GM12878 (cell line): Measurements from ENCODE around the gene JMJD4. TPM values are rescaled to one million over a fixed set of nuclear protein-coding genes. Genes with fewer than 3 reads are reported as not detected.

Source experiments
- ATAC-seq: fragments of 200-7000 bp; cut with Tn5 transposase; 3 replicates; pipeline ENCODE4 v1.9.1; 2020; ENCODE audit warnings: mild to moderate bottlenecking, moderate library complexity
- BruUV-seq: library from RNA; stranded (reverse); fragments of 400-500 nt; replicated peaks from 2 replicates; lab custom pipeline; 2021; lab: Mats Ljungman, UMichigan
- CTCF ChIA-PET: fragments of 300-600 bp; sonication (Branson Sonifier 250); formaldehyde crosslinking; extraction: SDS; loops from one replicate; lab custom pipeline; 2021; ENCODE audit warnings: inconsistent platforms; lab: Yijun Ruan, JAX
- POLR2A ChIA-PET: fragments of 350-600 bp; formaldehyde crosslinking; extraction: SDS; loops from one replicate; lab custom pipeline; 2021; ENCODE audit warnings: inconsistent platforms; lab: Charles Lee
- RAD21 ChIA-PET: fragments of 300-600 bp; sonication (Branson Sonifier 250); formaldehyde crosslinking; loops from one replicate; lab custom pipeline; 2023; ENCODE audit warnings: antibody characterized with exemption; ENCODE audit not compliant: unreplicated experiment; lab: Charles Lee
- SMC1A ChIA-PET: fragments of 300-600 bp; sonication (Branson Sonifier 250); formaldehyde crosslinking; loops from one replicate; lab custom pipeline; 2023; ENCODE audit not compliant: unreplicated experiment, uncharacterized antibody; lab: Charles Lee
- DNase-seq: peaks from one replicate; pipeline ENCODE4 v3.0.0-alpha.2; 2011; ENCODE audit warnings: low read depth, low spot score
- FAIRE-seq: peaks from 3 replicates; lab custom pipeline; 2011; peaks lifted over from hg19 to GRCh38; lab: Jason Lieb, UNC
- H2AFZ ChIP-seq: 2 replicates; pipeline ENCODE4 v1.6.0; 2011; ENCODE audit warnings: low read depth, low read length, control low read depth; ENCODE audit not compliant: control insufficient read depth
- H3K27ac ChIP-seq: 2 replicates; pipeline ENCODE4 v1.5.1; 2011; ENCODE audit warnings: control low read depth; ENCODE audit not compliant: control insufficient read depth, insufficient read depth
- H3K27me3 ChIP-seq, 2 experiments: replicated peaks in 1 of 2; 2 replicates each; pipeline versions ENCODE4 v1.6.0 to v1.6.1; 2011; ENCODE audit warnings: low read length in 1 of 2; ENCODE audit not compliant: control insufficient read depth in 2 of 2, insufficient read depth in 2 of 2
- H3K36me3 ChIP-seq, 2 experiments: 2 replicates each; pipeline ENCODE4 v1.5.1; 2011; ENCODE audit warnings: low read length in 1 of 2; ENCODE audit not compliant: control insufficient read depth in 2 of 2, insufficient read depth in 2 of 2
- H3K4me1 ChIP-seq: 2 replicates; pipeline ENCODE4 v1.6.1; 2011; ENCODE audit warnings: mild to moderate bottlenecking, low read length, moderate library complexity, mixed read lengths; ENCODE audit not compliant: control insufficient read depth, insufficient read depth
- H3K4me2 ChIP-seq: 2 replicates; pipeline ENCODE4 v1.6.0; 2011; ENCODE audit warnings: control low read depth; ENCODE audit not compliant: control insufficient read depth, insufficient read depth
- H3K4me3 ChIP-seq: fragments of 200-600 bp; sonication (generic); 2 replicates; pipeline ENCODE4 v1.5.1; 2016
- H3K79me2 ChIP-seq: 2 replicates; pipeline ENCODE4 v1.6.0; 2011; ENCODE audit warnings: low read length; ENCODE audit not compliant: control insufficient read depth, insufficient read depth
- H3K9ac ChIP-seq: 2 replicates; pipeline ENCODE4 v1.8.0; 2011; ENCODE audit warnings: low read length, control low read depth, mixed read lengths; ENCODE audit not compliant: control insufficient read depth, insufficient read depth
- H3K9me3 ChIP-seq: replicated peaks from 3 replicates; pipeline ENCODE4 v1.5.1; 2011; ENCODE audit warnings: mild to moderate bottlenecking, low read length; ENCODE audit not compliant: control insufficient read depth, insufficient read depth
- H4K20me1 ChIP-seq: 2 replicates; pipeline ENCODE4 v1.6.0; 2011; ENCODE audit not compliant: control insufficient read depth, insufficient read depth
- BRCA1 ChIP-seq: IDR thresholded peaks from 2 replicates; pipeline ENCODE4 v1.6.1; 2011; ENCODE audit warnings: low read depth, low read length, improper control_type of control experiment
- GABPA ChIP-seq: IDR thresholded peaks from 2 replicates; pipeline ENCODE4 v1.6.1; 2014; ENCODE audit warnings: antibody characterized with exemption, low read depth, mild to moderate bottlenecking, inconsistent platforms
- IRF5 ChIP-seq: fragments of 450-650 bp; IDR thresholded peaks from 2 replicates; pipeline ENCODE4 v1.6.1; 2017; ENCODE audit warnings: borderline replicate concordance
- MAX ChIP-seq: IDR thresholded peaks from 2 replicates; pipeline ENCODE4 v1.6.1; 2012; ENCODE audit warnings: low read depth, low read length, improper control_type of control experiment
- PAX5 ChIP-seq: IDR thresholded peaks from 2 replicates; pipeline ENCODE4 v1.6.1; 2011; ENCODE audit warnings: low read depth, low read length, borderline replicate concordance
- RUNX3 ChIP-seq: IDR thresholded peaks from 2 replicates; pipeline ENCODE4 v1.6.1; 2012; ENCODE audit warnings: low read length, inconsistent platforms
- SMC3 ChIP-seq: IDR thresholded peaks from 2 replicates; pipeline ENCODE4 v1.6.1; 2011; ENCODE audit warnings: low read length, improper control_type of control experiment, borderline replicate concordance
- SUZ12 ChIP-seq: fragments of 200-600 bp; sonication (generic); IDR thresholded peaks from one replicate; pipeline ENCODE4 v1.6.1; 2018; ENCODE audit warnings: antibody characterized with exemption, mild to moderate bottlenecking; ENCODE audit not compliant: unreplicated experiment
- YBX1 ChIP-seq: fragments of 450-650 bp; IDR thresholded peaks from 2 replicates; pipeline ENCODE4 v1.6.1; 2016; ENCODE audit warnings: antibody characterized with exemption
- WGBS: methylation state at CpG from one replicate; pipeline ENCODE4 v1.1.6; 2016; ENCODE audit warnings: low lambda C conversion rate; ENCODE audit not compliant: insufficient replicate concordance, insufficient coverage; ENCODE audit errors: missing lambda C conversion rate; 5-methylcytosine and 5-hydroxymethylcytosine counted together
- in situ Hi-C: fragments of 300-500 bp; cut with MboI; formaldehyde crosslinking; loops from 9 replicates; pipeline ENCODE4 v1.14.3; 2018; ENCODE audit warnings: mixed read lengths
- intact Hi-C: fragments of 100-400 bp; cut with micrococcal nuclease; formaldehyde crosslinking; loops from one replicate; pipeline ENCODE4 v1.14.2; 2022; ENCODE audit not compliant: unreplicated experiment
- polyA plus RNA-seq, 11 experiments: library from polyadenylated mRNA; depleted of rRNA in 4 of 11; unstranded in 6 of 11; stranded (reverse) in 5 of 11; fragments of >200 nt; fragmentation: Nextera tagmentation in 4 of 11; fragmentation: Illumina TruSeq in 1 of 11; extraction: Ambion mirVana in 4 of 11; extraction: Trizol in 1 of 11; gene quantifications; 1 replicate in 1 of 11; 2 replicates in 10 of 11; pipeline versions ENCODE4 v1.2.1 to v1.2.3, GENCODE V29; 2011 to 2016; ENCODE audit warnings: inconsistent platforms in 2 of 11, missing spikeins in 2 of 11, low read depth in 1 of 11
- total RNA-seq, 4 experiments: library from RNA; depleted of rRNA in 3 of 4; stranded (reverse); fragments of >200 nt in 3 of 4; fragmentation: Illumina TruSeq in 1 of 4; extraction: Trizol in 1 of 4; gene quantifications; 2 replicates each; pipeline versions ENCODE4 v1.2.1 to v1.2.3, GENCODE V29; 2013 to 2021
- TF ChIP-seq, protein P1 (sequence below): fragments of 450-650 bp; IDR thresholded peaks from 2 replicates; pipeline ENCODE4 v1.6.1; 2017; ENCODE audit warnings: mild to moderate bottlenecking, moderate library complexity

The JMJD4 gene
- total and polyA plus RNA-seq, 10 of the 15 experiments (the other 5 are each of a cell fraction or from before 2014, with no cell fraction given) = 0.89 to 38.3 (median 18.4) TPM

DNA sequence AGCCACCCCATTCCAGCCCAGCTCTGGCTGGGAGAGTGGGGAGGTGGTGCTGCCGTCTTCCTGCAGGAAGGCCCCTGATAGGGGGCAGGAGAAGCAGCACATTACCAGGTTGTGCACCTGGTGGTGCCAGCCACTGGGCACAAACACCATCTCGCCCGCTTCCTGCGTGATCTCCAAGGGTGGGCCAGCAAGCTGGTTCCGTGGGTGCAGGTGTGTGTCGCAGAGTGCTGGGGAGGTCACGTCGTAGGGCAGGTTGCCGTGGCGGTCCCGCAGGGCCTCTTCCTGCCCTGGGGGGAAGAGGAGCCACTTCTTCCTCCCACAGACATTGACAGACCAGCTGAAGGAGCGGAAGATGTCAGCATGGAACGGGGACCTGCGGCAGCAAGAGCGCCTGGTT lies 1.8 kb downstream of the JMJD4 start (continued):
- TF ChIP-seq, protein P1, sequence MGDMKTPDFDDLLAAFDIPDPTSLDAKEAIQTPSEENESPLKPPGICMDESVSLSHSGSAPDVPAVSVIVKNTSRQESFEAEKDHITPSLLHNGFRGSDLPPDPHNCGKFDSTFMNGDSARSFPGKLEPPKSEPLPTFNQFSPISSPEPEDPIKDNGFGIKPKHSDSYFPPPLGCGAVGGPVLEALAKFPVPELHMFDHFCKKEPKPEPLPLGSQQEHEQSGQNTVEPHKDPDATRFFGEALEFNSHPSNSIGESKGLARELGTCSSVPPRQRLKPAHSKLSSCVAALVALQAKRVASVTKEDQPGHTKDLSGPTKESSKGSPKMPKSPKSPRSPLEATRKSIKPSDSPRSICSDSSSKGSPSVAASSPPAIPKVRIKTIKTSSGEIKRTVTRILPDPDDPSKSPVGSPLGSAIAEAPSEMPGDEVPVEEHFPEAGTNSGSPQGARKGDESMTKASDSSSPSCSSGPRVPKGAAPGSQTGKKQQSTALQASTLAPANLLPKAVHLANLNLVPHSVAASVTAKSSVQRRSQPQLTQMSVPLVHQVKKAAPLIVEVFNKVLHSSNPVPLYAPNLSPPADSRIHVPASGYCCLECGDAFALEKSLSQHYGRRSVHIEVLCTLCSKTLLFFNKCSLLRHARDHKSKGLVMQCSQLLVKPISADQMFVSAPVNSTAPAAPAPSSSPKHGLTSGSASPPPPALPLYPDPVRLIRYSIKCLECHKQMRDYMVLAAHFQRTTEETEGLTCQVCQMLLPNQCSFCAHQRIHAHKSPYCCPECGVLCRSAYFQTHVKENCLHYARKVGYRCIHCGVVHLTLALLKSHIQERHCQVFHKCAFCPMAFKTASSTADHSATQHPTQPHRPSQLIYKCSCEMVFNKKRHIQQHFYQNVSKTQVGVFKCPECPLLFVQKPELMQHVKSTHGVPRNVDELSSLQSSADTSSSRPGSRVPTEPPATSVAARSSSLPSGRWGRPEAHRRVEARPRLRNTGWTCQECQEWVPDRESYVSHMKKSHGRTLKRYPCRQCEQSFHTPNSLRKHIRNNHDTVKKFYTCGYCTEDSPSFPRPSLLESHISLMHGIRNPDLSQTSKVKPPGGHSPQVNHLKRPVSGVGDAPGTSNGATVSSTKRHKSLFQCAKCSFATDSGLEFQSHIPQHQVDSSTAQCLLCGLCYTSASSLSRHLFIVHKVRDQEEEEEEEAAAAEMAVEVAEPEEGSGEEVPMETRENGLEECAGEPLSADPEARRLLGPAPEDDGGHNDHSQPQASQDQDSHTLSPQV = no peak
- TF ChIP-seq BRCA1 (no peak), IRF5 (no peak)

- H3K4me1 ChIP-seq = peaks cover 6% of the 10 kb centered on the region
- no peak overlapping the region for H2AFZ ChIP-seq
- in situ Hi-C loops (no loop called here), intact Hi-C loops (loop anchor here (10.0 kb wide), 1 partner anchor 52 kb away; no protein-coding TSS in a partner anchor)
- POLR2A ChIA-PET = no interaction called here
- H3K27ac ChIP-seq = no peak overlapping the region
- H3K27me3 ChIP-seq = no peaks in the 10 kb centered on the region
- no peak for ATAC-seq
- no peak overlapping the region for H3K4me2 ChIP-seq
- CTCF ChIA-PET = no interaction called here
- H3K79me2 ChIP-seq = peaks cover 31% of the 10 kb centered on the region
- RAD21 ChIA-PET = no interaction called here
- peaks cover 0 to 6% of the 10 kb centered on the region in 2 experiments; a peak in 3 of 4 replicates for H3K36me3 ChIP-seq
- no peak for FAIRE-seq
- no peaks in the 10 kb centered on the region for H3K9me3 ChIP-seq
- no peak for DNase-seq
- no peak overlapping the region for H3K9ac ChIP-seq
- SMC1A ChIA-PET = no interaction called here
- no TSS peak for BruUV-seq
- TF ChIP-seq YBX1 = no peak
- TF ChIP-seq GABPA = no peak
- no peak for TF ChIP-seq RUNX3
- no peak for TF ChIP-seq PAX5
- no peak for TF ChIP-seq SUZ12
- TF ChIP-seq MAX = no peak
- TF ChIP-seq SMC3 = no peak
- WGBS = 98% methylated on average over 18 of the region's 18 CpGs
- no peaks in the 10 kb centered on the region for H4K20me1 ChIP-seq
- no peak overlapping the region for H3K4me3 ChIP-seq
These were observed 2.4 kb downstream of the JMJD4 start for GRCh38 chr1:227732586-227733308.
